ENCODE results near the gene ZNHIT6. TPM values are rescaled to one million over a fixed set of nuclear protein-coding genes. Genes with fewer than 3 reads are reported as not detected.

Gene ZNHIT6
- polyA plus RNA-seq, 1 of the 3 experiments (the other 2 are of a cell fraction), result 7.7 TPM

DNA sequence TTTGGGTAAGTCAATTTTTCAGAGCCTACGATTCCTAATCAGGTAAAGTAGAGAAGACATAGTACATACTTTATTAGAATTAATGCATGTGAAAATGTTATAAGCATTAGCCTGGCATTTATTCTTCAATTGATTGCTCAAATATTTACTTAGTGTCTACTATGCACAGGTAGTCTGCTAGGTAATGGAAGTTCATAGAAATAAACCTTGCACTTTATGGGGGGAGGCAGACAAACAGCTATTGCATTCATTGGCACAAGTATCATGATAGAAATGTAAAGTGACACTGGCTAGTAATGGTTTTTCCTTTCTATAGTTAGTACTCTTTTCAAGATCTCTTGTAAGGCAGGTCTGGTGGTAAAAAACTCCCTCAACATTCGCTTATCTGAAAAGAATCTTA lies 44.9 kb downstream of the ZNHIT6 start:
- no peak overlapping the region for H2AFZ ChIP-seq (ENCODE audit: low read depth)

DNA sequence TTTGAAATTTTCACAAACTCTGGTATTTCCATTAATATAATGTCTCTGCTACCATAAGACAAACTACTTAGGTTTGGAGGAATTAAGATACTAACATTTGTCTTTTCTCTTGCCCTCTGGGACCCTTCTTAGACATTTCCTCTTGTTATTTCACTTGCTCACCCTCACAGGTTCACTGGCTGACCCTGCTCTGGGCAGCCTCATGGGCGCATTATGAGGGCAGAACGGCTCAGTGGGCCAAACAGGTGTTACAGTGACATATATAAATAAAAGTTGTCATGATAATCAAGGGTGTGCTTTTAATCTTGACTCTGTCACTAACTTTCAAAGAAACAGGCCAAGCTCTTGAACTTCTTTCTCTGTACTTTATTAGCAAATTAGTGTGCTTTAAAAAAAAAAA lies 46.5 kb downstream of the ZNHIT6 start:
- peaks cover 15 to 35% of the 10 kb centered on the region in 2 experiments for H3K36me3 ChIP-seq (replicated peaks in 1 of 2; ENCODE audit: control insufficient read depth in 1 of 2, insufficient read depth in 2 of 2, low read length in 1 of 2)
- H3K79me2 ChIP-seq (ENCODE audit: insufficient read depth), result no peaks in the 10 kb centered on the region
- no peak overlapping the region for H3K27ac ChIP-seq (ENCODE audit: low read depth in 2 of 2, low read length in 1 of 2)
- no peak overlapping the region for H3K9ac ChIP-seq
- no peaks in the 10 kb centered on the region for H3K9me2 ChIP-seq
- DNase-seq, result no peak
- H3K4me3 ChIP-seq (ENCODE audit: low read depth in 2 of 2, low read length in 1 of 2), result no peak overlapping the region
- H3K4me2 ChIP-seq, result no peak overlapping the region
- TF ChIP-seq EZH2phosphoT487 (IDR thresholded peaks at IDR 0.05; ENCODE audit: borderline replicate concordance, low read depth) (no peak), TAF1 (IDR thresholded peaks at IDR 0.05; ENCODE audit: borderline replicate concordance, low read depth, low read length) (no peak), RXRA (IDR thresholded peaks at IDR 0.05; ENCODE audit: borderline replicate concordance, low read depth) (no peak), NRF1 (IDR thresholded peaks at IDR 0.05; ENCODE audit: low read depth, low read length) (no peak), RAD21 (IDR thresholded peaks at IDR 0.05; ENCODE audit: low read length) (no peak), FOSL2 (IDR thresholded peaks at IDR 0.05; ENCODE audit: borderline replicate concordance, low read depth) (no peak), GABPA (IDR thresholded peaks at IDR 0.05; ENCODE audit: low read depth) (no peak), NFIC (IDR thresholded peaks at IDR 0.05; ENCODE audit: borderline replicate concordance) (no peak), SIN3A (IDR thresholded peaks at IDR 0.05; ENCODE audit: borderline replicate concordance, low read depth, low read length) (no peak), RCOR1 (IDR thresholded peaks at IDR 0.05; ENCODE audit: low read length) (no peak)
- TF ChIP-seq, protein P1, sequence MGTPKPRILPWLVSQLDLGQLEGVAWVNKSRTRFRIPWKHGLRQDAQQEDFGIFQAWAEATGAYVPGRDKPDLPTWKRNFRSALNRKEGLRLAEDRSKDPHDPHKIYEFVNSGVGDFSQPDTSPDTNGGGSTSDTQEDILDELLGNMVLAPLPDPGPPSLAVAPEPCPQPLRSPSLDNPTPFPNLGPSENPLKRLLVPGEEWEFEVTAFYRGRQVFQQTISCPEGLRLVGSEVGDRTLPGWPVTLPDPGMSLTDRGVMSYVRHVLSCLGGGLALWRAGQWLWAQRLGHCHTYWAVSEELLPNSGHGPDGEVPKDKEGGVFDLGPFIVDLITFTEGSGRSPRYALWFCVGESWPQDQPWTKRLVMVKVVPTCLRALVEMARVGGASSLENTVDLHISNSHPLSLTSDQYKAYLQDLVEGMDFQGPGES (IDR thresholded peaks at IDR 0.05; ENCODE audit: low read depth, low read length), result no peak
- TF ChIP-seq, protein P2, sequence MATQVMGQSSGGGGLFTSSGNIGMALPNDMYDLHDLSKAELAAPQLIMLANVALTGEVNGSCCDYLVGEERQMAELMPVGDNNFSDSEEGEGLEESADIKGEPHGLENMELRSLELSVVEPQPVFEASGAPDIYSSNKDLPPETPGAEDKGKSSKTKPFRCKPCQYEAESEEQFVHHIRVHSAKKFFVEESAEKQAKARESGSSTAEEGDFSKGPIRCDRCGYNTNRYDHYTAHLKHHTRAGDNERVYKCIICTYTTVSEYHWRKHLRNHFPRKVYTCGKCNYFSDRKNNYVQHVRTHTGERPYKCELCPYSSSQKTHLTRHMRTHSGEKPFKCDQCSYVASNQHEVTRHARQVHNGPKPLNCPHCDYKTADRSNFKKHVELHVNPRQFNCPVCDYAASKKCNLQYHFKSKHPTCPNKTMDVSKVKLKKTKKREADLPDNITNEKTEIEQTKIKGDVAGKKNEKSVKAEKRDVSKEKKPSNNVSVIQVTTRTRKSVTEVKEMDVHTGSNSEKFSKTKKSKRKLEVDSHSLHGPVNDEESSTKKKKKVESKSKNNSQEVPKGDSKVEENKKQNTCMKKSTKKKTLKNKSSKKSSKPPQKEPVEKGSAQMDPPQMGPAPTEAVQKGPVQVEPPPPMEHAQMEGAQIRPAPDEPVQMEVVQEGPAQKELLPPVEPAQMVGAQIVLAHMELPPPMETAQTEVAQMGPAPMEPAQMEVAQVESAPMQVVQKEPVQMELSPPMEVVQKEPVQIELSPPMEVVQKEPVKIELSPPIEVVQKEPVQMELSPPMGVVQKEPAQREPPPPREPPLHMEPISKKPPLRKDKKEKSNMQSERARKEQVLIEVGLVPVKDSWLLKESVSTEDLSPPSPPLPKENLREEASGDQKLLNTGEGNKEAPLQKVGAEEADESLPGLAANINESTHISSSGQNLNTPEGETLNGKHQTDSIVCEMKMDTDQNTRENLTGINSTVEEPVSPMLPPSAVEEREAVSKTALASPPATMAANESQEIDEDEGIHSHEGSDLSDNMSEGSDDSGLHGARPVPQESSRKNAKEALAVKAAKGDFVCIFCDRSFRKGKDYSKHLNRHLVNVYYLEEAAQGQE (IDR thresholded peaks at IDR 0.05; ENCODE audit: low read depth, low read length), result no peak
- TF ChIP-seq, protein P3, sequence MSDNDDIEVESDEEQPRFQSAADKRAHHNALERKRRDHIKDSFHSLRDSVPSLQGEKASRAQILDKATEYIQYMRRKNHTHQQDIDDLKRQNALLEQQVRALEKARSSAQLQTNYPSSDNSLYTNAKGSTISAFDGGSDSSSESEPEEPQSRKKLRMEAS (IDR thresholded peaks at IDR 0.05; ENCODE audit: low read depth), result no peak
- TF ChIP-seq, protein P4, sequence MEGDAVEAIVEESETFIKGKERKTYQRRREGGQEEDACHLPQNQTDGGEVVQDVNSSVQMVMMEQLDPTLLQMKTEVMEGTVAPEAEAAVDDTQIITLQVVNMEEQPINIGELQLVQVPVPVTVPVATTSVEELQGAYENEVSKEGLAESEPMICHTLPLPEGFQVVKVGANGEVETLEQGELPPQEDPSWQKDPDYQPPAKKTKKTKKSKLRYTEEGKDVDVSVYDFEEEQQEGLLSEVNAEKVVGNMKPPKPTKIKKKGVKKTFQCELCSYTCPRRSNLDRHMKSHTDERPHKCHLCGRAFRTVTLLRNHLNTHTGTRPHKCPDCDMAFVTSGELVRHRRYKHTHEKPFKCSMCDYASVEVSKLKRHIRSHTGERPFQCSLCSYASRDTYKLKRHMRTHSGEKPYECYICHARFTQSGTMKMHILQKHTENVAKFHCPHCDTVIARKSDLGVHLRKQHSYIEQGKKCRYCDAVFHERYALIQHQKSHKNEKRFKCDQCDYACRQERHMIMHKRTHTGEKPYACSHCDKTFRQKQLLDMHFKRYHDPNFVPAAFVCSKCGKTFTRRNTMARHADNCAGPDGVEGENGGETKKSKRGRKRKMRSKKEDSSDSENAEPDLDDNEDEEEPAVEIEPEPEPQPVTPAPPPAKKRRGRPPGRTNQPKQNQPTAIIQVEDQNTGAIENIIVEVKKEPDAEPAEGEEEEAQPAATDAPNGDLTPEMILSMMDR (IDR thresholded peaks at IDR 0.05), result no peak
- peaks cover 0 to 8% of the 10 kb centered on the region in 2 experiments; a peak in 2 of 4 replicates for H3K4me1 ChIP-seq (ENCODE audit: control insufficient read depth in 1 of 2, insufficient read depth in 2 of 2, low read depth in 1 of 2, low read length in 1 of 2)
- H4K20me1 ChIP-seq (ENCODE audit: insufficient read depth), result no peaks in the 10 kb centered on the region
- no peaks in the 10 kb centered on the region for H3K27me3 ChIP-seq (ENCODE audit: insufficient read depth)
- ChIA-PET CTCF (no interaction called here), POLR2A (no interaction called here)
- H2AFZ ChIP-seq (ENCODE audit: low read depth), result no peak overlapping the region
- 32% methylated on average over 2 of the region's 2 CpGs for WGBS (ENCODE audit: low lambda C conversion rate)
- H3F3A ChIP-seq (replicated peaks; ENCODE audit: insufficient read depth), result peaks cover 6% of the 10 kb centered on the region
- no peaks in the 10 kb centered on the region for H3K9me3 ChIP-seq

More for the DNA sequence above, 44.9 kb downstream of the ZNHIT6 start:
- no peaks in the 10 kb centered on the region for H3K27me3 ChIP-seq (ENCODE audit: insufficient read depth)
- no peak overlapping the region for H3K9ac ChIP-seq
- no peak overlapping the region for H3K27ac ChIP-seq (ENCODE audit: low read depth in 2 of 2, low read length in 1 of 2)
- TF ChIP-seq GATA2 (CRISPR knock-in tag; IDR thresholded peaks at IDR 0.05) (no peak), FOSL2 (IDR thresholded peaks at IDR 0.05; ENCODE audit: borderline replicate concordance, low read depth) (no peak), RCOR1 (IDR thresholded peaks at IDR 0.05; ENCODE audit: low read length) (no peak), FOXJ3 (CRISPR knock-in tag; IDR thresholded peaks at IDR 0.05) (no peak), SMC3 (IDR thresholded peaks at IDR 0.05; ENCODE audit: low read depth, low read length) (no peak), TCF12 (IDR thresholded peaks at IDR 0.05) (no peak)
- TF ChIP-seq, protein P4 (IDR thresholded peaks at IDR 0.05), result no peak
- no peaks in the 10 kb centered on the region for H3K9me2 ChIP-seq
- DNase-seq, result no peak
- H3K4me2 ChIP-seq, result no peak overlapping the region
- H4K20me1 ChIP-seq (ENCODE audit: insufficient read depth), result no peaks in the 10 kb centered on the region
- H3K36me3 ChIP-seq (replicated peaks in 1 of 2; ENCODE audit: control insufficient read depth in 1 of 2, insufficient read depth in 2 of 2, low read length in 1 of 2), result peaks cover 23 to 38% of the 10 kb centered on the region in 2 experiments
- WGBS (ENCODE audit: low lambda C conversion rate), result 94% methylated on average over 2 of the region's 2 CpGs
- peaks cover 0 to 8% of the 10 kb centered on the region in 2 experiments; a peak in 2 of 4 replicates for H3K4me1 ChIP-seq (ENCODE audit: control insufficient read depth in 1 of 2, insufficient read depth in 2 of 2, low read depth in 1 of 2, low read length in 1 of 2)
- H3F3A ChIP-seq (replicated peaks; ENCODE audit: insufficient read depth), result peaks cover 6% of the 10 kb centered on the region
- POLR2A ChIA-PET, result no interaction called here
- no peak overlapping the region for H3K4me3 ChIP-seq (ENCODE audit: low read depth in 2 of 2, low read length in 1 of 2)
- no peaks in the 10 kb centered on the region for H3K79me2 ChIP-seq (ENCODE audit: insufficient read depth)
- H3K9me3 ChIP-seq, result no peaks in the 10 kb centered on the region
- CTCF ChIA-PET, result interaction anchor here (0.8 to 1.3 kb wide), 3 partner anchors 12 to 355 kb away, joined by 3 to 5 read pairs (median 3); no protein-coding TSS in a partner anchor

All from SK-N-SH (cell line).